GM13977 (cell line): ENCODE measurements around the gene USF3.

ENCODE experiments used
- DNase-seq: peaks from one replicate; pipeline ENCODE4 v3.0.0; 2012; ENCODE audit warnings: low spot score
- in situ Hi-C: fragments of 300-500 bp; cut with MboI; formaldehyde crosslinking; loops from one replicate; pipeline ENCODE4 v1.12.0; 2022; ENCODE audit warnings: low sequenced_read_pairs, low pct_unique_long_range_greater_than_20kb, mixed read lengths, inconsistent platforms; ENCODE audit not compliant: unreplicated experiment
- TF ChIP-seq, protein P1 (sequence below): IDR thresholded peaks from 2 replicates; pipeline ENCODE4 v1.5.1; 2012; ENCODE audit warnings: mild to moderate bottlenecking, control low read depth; ENCODE audit not compliant: insufficient read depth; ENCODE audit errors: extremely low read depth, missing control alignments

The USF3 gene

DNA sequence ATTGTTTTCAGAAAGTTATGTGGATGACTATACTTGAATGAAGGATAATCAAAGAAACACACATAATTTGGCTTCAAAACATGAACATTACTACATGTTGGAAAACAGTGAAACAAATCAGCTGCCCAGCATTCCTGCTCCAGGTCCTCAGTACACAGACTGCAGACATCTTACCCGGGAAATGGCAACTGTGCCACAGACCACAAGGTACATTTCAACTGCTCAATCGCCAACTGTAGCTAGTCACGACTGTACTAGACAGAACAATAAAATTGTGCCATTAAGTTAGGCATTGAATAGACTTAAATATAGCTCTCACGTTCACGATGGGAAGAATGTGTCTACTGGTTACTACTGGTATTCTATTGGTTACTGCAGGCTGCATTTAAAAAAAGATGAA is 44.6 kb upstream of the USF3 start:
- no peak for DNase-seq
- TF ChIP-seq, protein P1, sequence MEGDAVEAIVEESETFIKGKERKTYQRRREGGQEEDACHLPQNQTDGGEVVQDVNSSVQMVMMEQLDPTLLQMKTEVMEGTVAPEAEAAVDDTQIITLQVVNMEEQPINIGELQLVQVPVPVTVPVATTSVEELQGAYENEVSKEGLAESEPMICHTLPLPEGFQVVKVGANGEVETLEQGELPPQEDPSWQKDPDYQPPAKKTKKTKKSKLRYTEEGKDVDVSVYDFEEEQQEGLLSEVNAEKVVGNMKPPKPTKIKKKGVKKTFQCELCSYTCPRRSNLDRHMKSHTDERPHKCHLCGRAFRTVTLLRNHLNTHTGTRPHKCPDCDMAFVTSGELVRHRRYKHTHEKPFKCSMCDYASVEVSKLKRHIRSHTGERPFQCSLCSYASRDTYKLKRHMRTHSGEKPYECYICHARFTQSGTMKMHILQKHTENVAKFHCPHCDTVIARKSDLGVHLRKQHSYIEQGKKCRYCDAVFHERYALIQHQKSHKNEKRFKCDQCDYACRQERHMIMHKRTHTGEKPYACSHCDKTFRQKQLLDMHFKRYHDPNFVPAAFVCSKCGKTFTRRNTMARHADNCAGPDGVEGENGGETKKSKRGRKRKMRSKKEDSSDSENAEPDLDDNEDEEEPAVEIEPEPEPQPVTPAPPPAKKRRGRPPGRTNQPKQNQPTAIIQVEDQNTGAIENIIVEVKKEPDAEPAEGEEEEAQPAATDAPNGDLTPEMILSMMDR = no peak
- in situ Hi-C loops = no loop called here

DNA sequence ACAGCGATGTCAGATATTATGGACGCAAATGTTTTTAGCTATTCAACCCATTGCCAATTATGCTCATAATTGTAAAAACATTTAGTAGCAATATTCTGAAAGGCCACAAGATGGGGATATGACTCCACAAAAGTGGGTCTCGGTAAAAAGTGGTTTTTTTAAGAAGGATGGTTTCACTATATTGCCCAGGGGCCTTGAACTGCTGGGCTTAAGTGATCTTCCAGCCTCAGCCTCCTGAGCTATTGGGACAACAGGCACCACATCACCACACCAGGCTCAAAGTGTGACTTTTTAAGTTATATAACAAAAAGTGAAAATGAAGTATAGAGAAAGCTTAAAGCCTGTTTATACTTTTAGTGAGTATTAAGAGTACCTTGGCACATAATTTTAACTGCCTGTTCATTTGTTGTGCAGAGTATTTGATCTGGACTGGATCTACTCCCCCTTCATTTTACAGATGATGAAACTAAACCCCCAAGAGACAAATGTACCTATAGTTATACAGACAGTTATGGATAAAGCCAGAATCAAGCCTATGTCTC is 40.2 kb upstream of the USF3 start:
- peak; percentile 42 for DNase-seq
- in situ Hi-C loops = loop anchor here (10.0 kb wide), 1 partner anchor 178 kb away; no protein-coding TSS in a partner anchor
- TF ChIP-seq, protein P1 = peak; percentile 61

DNA sequence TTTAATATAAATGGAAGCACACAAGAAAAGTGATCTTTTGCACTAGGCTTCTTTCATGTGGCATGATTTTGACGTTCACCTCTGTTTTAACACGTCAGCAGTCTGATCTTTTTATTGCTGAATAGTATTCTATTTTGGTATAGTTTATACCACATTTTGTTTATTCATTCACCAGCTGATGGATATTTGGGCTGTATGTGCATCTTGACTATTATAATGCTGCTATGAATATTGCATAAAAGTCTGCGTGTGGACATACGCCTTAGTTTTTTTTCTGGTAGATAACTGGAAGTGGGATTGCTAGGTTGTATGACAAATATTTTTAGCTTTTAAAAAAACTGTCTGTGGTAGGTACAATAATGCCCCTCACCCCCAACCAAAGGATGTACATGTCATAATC is 35.3 kb upstream of the USF3 start:
- TF ChIP-seq, protein P1 = no peak
- in situ Hi-C loops = loop anchor here (10.0 kb wide), 1 partner anchor 183 kb away; no protein-coding TSS in a partner anchor
- no peak for DNase-seq

DNA sequence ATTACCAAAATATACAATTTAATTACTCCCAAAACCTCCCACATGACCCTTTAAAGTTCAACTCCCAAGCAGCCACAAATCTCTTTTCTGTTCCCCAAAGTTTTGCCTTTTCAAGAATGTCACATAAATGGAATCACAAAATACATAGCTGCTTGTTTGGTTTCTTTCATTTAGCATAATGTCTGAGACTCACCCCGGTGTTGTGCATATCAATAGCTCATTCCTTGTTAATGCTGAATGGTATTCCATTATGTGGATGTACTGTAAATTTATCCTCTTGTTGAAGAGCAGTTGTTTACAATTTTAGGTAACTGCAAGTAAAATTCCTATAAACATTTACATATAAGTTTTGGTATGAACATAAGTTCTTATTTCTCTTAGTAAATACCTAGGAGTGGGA is 34.1 kb upstream of the USF3 start:
- in situ Hi-C loops = loop anchor here (10.0 kb wide), 1 partner anchor 184 kb away; no protein-coding TSS in a partner anchor
- no peak for DNase-seq
- TF ChIP-seq, protein P1 = no peak

GRCh38 chr3:113728661-113729060 is 32.2 kb upstream of the USF3 start:
- in situ Hi-C loops = no loop called here
- DNase-seq = no peak
- TF ChIP-seq, protein P1 = no peak

DNA sequence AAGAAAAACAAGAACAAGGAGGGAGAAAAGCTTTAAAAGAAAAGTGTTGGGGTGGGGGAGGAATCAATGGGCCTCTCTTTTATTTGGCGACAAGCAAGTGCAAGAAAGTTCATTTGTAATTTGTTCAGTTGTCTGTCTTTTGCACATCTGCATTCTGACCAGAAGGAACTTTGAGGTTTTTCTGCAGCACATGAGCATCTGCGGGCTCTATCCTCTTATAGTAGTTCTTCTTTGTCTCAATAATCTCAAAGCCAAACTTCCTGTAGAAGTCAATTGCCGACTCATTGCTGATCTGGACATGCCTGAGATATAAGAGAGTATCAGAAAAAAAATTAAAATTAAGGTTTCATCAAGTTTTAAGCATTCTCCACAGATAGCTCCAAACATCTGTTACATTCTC is 25.2 kb upstream of the USF3 start:
- TF ChIP-seq, protein P1 = no peak
- DNase-seq = no peak
- in situ Hi-C loops = no loop called here

DNA sequence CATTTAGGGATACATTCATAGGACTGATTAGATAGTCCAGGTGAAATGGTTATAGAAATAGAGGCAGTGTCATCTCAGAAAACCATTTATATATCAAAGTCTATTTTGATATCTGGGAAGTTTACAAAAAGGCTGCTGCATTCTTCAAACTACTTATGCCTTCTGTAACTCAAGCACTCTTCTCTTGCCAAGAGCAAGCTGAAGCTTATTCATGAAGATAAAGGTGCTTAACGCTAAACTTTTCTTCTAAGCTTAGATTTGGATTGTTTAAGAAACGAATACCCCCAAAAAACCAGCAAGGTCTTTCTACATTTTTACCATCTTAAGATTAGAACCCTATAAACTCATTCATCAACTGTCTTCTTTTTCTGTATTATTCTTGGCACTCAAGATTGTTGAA is 23.3 kb upstream of the USF3 start:
- TF ChIP-seq, protein P1 = no peak
- DNase-seq = no peak
- in situ Hi-C loops = no loop called here
